ENCODE measurements around the gene SERINC2. TPM values are rescaled to one million over a fixed set of nuclear protein-coding genes. Genes with fewer than 3 reads are reported as not detected.

The SERINC2 gene
- total and polyA plus RNA-seq, 2 of the 8 experiments (the other 6 are each of a cell fraction or from before 2014, with no cell fraction given): 31.4 to 60.0 TPM

DNA sequence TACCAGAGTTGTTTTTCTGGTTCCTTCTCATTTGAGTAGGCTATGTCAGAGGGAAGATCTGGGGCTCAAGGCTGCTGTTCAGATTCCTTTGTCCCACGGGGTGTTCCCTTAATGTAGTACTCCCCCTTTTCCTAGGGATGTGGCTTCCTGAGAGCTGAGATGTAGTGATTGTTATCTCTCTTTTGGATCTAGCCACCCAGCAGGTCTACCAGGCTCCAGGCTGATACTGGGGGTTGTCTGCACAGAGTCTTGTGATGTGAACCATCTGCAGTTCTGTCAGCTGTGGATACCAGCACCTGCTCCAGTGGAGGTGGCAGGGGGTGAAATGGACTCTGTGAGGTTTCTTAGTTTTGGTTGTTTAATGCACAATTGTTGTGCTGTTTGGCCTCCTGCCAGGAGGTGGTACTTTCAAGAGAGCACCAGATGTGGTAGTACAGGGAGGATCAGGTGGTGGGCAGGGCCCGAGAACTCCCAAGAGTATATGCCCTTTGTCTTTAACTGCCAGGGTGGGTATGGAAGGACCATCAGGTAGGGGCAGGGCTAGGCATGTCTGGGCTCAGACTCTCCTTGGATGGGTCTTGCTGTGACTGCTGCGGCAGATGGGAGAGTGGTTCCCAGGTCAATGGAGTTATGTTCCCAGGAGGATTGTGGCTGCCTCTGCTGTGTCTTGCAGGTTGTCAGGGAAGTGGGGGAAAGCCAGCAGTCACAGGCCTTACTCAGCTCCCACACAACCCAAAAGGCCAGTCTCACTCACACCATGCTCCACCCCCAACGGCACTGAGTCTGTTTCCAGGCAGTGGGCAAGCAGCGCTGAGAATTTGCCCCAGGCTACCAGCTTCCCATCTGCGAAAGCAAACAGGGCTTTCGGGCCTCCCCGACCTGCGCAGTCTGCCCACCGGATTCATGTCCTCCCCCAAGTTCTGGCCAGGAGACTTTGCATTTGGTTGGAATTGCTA lies 64.2 kb downstream of the SERINC2 start (continued):
- TF ChIP-seq, protein P1, sequence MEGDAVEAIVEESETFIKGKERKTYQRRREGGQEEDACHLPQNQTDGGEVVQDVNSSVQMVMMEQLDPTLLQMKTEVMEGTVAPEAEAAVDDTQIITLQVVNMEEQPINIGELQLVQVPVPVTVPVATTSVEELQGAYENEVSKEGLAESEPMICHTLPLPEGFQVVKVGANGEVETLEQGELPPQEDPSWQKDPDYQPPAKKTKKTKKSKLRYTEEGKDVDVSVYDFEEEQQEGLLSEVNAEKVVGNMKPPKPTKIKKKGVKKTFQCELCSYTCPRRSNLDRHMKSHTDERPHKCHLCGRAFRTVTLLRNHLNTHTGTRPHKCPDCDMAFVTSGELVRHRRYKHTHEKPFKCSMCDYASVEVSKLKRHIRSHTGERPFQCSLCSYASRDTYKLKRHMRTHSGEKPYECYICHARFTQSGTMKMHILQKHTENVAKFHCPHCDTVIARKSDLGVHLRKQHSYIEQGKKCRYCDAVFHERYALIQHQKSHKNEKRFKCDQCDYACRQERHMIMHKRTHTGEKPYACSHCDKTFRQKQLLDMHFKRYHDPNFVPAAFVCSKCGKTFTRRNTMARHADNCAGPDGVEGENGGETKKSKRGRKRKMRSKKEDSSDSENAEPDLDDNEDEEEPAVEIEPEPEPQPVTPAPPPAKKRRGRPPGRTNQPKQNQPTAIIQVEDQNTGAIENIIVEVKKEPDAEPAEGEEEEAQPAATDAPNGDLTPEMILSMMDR (IDR thresholded peaks at IDR 0.05; ENCODE audit: control extremely low read depth in 1 of 3, insufficient read depth in 1 of 3, low read depth in 1 of 3, low read length in 3 of 3): no peak
- TF ChIP-seq SP2 (IDR thresholded peaks at IDR 0.05; ENCODE audit: low read length) (no peak), SUZ12 (IDR thresholded peaks at IDR 0.05; ENCODE audit: low read length) (no peak), SP4 (IDR thresholded peaks at IDR 0.05; ENCODE audit: low read length) (no peak), RXRA (IDR thresholded peaks at IDR 0.05; ENCODE audit: insufficient read depth, low read depth, low read length) (no peak), CTBP2 (IDR thresholded peaks at IDR 0.05; ENCODE audit: borderline replicate concordance, insufficient read depth, insufficient read length, low read length) (no peak), ZNF274 (IDR thresholded peaks at IDR 0.05; ENCODE audit: borderline replicate concordance, extremely low read depth, low read length) (no peak), TEAD4 (IDR thresholded peaks at IDR 0.05; ENCODE audit: low read depth, low read length) (no peak), FOSL1 (IDR thresholded peaks at IDR 0.05; ENCODE audit: insufficient read depth, low read depth, low read length) (no peak)
